OCI-LY1 (cell line): ENCODE data around the gene IFIT3.

ENCODE experiments used
- H2AFZ ChIP-seq: fragments of 200-600 bp; sonication (generic), shearing (Covaris generic); 2 replicates; pipeline ENCODE4 v1.6.0; 2014; ENCODE audit warnings: antibody characterized with exemption, mild to moderate bottlenecking, low read length
- H3F3A ChIP-seq: fragments of 200-600 bp; sonication (generic), shearing (Covaris generic); 2 replicates; pipeline ENCODE4 v1.6.0; 2014; ENCODE audit warnings: mild to moderate bottlenecking, antibody characterized with exemption, low read length, moderate library complexity; ENCODE audit not compliant: insufficient read depth
- H3K27ac ChIP-seq: fragments of 200-600 bp; sonication (generic); 2 replicates; pipeline ENCODE4 v1.5.1; 2014; ENCODE audit warnings: low read length, mixed run types, mild to moderate bottlenecking, low read depth; ENCODE audit not compliant: poor library complexity, severe bottlenecking
- H3K27me3 ChIP-seq: fragments of 200-600 bp; sonication (generic); 2 replicates; pipeline ENCODE4 v1.6.0; 2014; ENCODE audit warnings: antibody characterized with exemption, mild to moderate bottlenecking, low read length, moderate library complexity; ENCODE audit not compliant: insufficient read depth
- H3K36me3 ChIP-seq: fragments of 200-600 bp; sonication (generic); 2 replicates; pipeline ENCODE4 v1.6.1; 2014; ENCODE audit warnings: mild to moderate bottlenecking, antibody characterized with exemption, low read length, moderate library complexity, mixed read lengths; ENCODE audit not compliant: insufficient read depth
- H3K4me1 ChIP-seq: fragments of 200-600 bp; sonication (generic); 2 replicates; pipeline ENCODE4 v1.5.1; 2014; ENCODE audit warnings: mild to moderate bottlenecking, low read length, moderate library complexity; ENCODE audit not compliant: insufficient read depth, severe bottlenecking
- H3K4me2 ChIP-seq: fragments of 200-600 bp; sonication (generic), shearing (Covaris generic); 2 replicates; pipeline ENCODE4 v1.6.1; 2014; ENCODE audit warnings: low read length
- H3K4me3 ChIP-seq: fragments of 200-600 bp; sonication (generic); 2 replicates; pipeline ENCODE4 v1.5.1; 2014; ENCODE audit warnings: low read length, low read depth, mild to moderate bottlenecking, mixed read lengths; ENCODE audit not compliant: poor library complexity, severe bottlenecking
- H3K79me2 ChIP-seq: fragments of 200-600 bp; shearing (Covaris generic); 2 replicates; pipeline ENCODE4 v1.6.1; 2016; ENCODE audit warnings: mixed run types, low read length, mixed read lengths; ENCODE audit not compliant: insufficient read depth
- H3K9ac ChIP-seq: fragments of 200-600 bp; sonication (generic), shearing (Covaris generic); 2 replicates; pipeline ENCODE4 v1.6.1; 2014; ENCODE audit warnings: mild to moderate bottlenecking, low read length, mixed read lengths
- H3K9me2 ChIP-seq: fragments of 200-600 bp; sonication (generic), shearing (Covaris generic); 2 replicates; pipeline ENCODE4 v1.6.1; 2014; ENCODE audit warnings: low read depth, mild to moderate bottlenecking, low read length, mixed read lengths
- H3K9me3 ChIP-seq: fragments of 200-600 bp; shearing (Covaris generic); 2 replicates; pipeline ENCODE4 v1.6.1; 2014; ENCODE audit warnings: low read length, mixed read lengths
- H4K20me1 ChIP-seq: fragments of 200-600 bp; sonication (generic), shearing (Covaris generic); 2 replicates; pipeline ENCODE4 v1.6.0; 2016; ENCODE audit warnings: mild to moderate bottlenecking, low read length; ENCODE audit not compliant: insufficient read depth
- EZH2 ChIP-seq: fragments of 200-600 bp; sonication (generic), shearing (Covaris generic); IDR thresholded peaks from 2 replicates; pipeline ENCODE4 v1.8.0; 2017; ENCODE audit warnings: borderline replicate concordance, mixed run types, mild to moderate bottlenecking, antibody characterized with exemption, low read length, moderate library complexity, mixed read lengths
- TF ChIP-seq, protein P1 (sequence below): fragments of 200-600 bp; sonication (generic), shearing (Covaris generic); IDR thresholded peaks from 2 replicates; pipeline ENCODE4 v1.5.1; 2017; ENCODE audit warnings: mild to moderate bottlenecking, antibody characterized with exemption, low read length, moderate library complexity, mixed read lengths

The IFIT3 gene

DNA sequence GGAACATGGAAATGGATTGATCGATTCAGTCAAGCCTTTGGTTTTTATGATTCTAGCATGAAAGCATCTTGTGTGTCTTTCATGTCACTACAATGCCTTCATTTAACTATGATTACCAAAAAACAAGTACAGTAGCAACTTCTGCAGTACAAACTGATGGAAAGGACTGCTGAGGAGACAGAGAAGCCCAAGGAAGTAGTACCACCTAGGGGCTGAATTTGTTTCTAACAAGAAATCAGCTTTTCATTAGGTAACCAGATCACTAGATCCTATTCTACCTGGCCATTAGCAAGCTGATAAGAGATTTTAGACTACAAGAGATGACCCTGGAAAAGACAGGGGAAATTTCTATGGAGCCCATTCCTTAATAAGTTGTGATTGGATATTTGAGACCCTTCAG lies 61.5 kb downstream of the IFIT3 start:
- Histone ChIP-seq H2AFZ (no peak overlapping the region), H3K27ac (no peak overlapping the region), H3K9me2 (no peaks in the 10 kb centered on the region), H4K20me1 (no peaks in the 10 kb centered on the region), H3K79me2 (no peaks in the 10 kb centered on the region), H3K9me3 (no peaks in the 10 kb centered on the region), H3K4me3 (no peak overlapping the region), H3K36me3 (no peaks in the 10 kb centered on the region), H3F3A (no peaks in the 10 kb centered on the region), H3K9ac (no peak overlapping the region), H3K4me2 (no peak overlapping the region), H3K27me3 (no peaks in the 10 kb centered on the region), H3K4me1 (no peaks in the 10 kb centered on the region)
- no peak for TF ChIP-seq EZH2
- TF ChIP-seq, protein P1, sequence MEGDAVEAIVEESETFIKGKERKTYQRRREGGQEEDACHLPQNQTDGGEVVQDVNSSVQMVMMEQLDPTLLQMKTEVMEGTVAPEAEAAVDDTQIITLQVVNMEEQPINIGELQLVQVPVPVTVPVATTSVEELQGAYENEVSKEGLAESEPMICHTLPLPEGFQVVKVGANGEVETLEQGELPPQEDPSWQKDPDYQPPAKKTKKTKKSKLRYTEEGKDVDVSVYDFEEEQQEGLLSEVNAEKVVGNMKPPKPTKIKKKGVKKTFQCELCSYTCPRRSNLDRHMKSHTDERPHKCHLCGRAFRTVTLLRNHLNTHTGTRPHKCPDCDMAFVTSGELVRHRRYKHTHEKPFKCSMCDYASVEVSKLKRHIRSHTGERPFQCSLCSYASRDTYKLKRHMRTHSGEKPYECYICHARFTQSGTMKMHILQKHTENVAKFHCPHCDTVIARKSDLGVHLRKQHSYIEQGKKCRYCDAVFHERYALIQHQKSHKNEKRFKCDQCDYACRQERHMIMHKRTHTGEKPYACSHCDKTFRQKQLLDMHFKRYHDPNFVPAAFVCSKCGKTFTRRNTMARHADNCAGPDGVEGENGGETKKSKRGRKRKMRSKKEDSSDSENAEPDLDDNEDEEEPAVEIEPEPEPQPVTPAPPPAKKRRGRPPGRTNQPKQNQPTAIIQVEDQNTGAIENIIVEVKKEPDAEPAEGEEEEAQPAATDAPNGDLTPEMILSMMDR: no peak; the same call in 1 of the 2 replicates
